ENCODE measurements around the gene NUMA1.

The NUMA1 gene

DNA sequence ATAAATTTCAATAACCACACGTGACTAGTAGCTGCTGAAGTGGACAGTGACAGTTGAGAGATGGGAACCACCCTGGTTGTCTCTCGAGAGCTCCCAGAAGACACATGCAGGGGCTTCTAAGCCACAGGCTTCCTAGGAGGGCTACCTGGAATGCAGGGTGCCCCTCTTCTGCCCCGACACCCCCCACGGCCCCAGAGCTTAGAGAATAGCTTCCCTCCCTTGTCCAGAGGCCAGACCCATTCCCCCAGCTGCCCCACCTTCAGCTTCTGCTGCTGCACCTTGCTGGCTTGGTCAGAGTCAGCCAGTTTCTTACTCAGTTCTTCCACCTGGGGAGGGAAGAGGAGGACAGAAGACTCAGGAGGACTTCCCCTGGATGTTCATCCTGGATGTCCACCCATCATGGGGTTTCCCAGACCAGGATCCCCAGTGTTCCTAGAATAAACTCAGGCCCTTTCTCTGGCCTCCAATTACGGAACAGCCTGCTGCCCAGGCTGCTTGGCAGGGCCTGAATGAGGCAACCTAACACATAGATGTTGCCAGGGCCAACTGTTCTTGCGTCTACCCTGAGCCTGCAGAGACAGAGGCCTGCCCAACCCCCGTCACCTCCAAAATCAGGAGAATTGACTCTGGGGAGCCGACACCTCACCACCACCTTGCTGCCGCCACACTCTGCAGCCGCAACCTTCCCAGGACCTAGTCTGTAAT is 69.7 kb downstream of the NUMA1 start:
- no peak overlapping the region for H3K4ac ChIP-seq (ENCODE audit: low read depth, low read length)
- no peak overlapping the region for H3K9ac ChIP-seq (ENCODE audit: low read length)
- no peaks in the 10 kb centered on the region for H3K79me2 ChIP-seq (ENCODE audit: control insufficient read depth, insufficient read depth, low read length)
- H3K4me3 ChIP-seq (ENCODE audit: low read length): no peak overlapping the region
- H3K18ac ChIP-seq (ENCODE audit: low read length): no peak overlapping the region
- no peaks in the 10 kb centered on the region for H3K79me1 ChIP-seq (ENCODE audit: low read length)
- no peak overlapping the region for H2BK120ac ChIP-seq (ENCODE audit: low read depth, low read length)
- WGBS (ENCODE audit: extremely low coverage, insufficient coverage, low lambda C conversion rate): no CpG with 5 or more reads among the region's 10 CpGs
- H3K27ac ChIP-seq (ENCODE audit: low read depth, low read length): no peak overlapping the region
- no peak overlapping the region for H3K23ac ChIP-seq (ENCODE audit: low read length)
- H4K8ac ChIP-seq (ENCODE audit: low read depth, low read length): no peak overlapping the region
- H2BK15ac ChIP-seq (replicated peaks; ENCODE audit: low read depth): no peak overlapping the region
- no peak overlapping the region for H4K5ac ChIP-seq (ENCODE audit: low read length)
- H2AK5ac ChIP-seq (ENCODE audit: low read length): no peak overlapping the region
- no peak overlapping the region for H3K4me2 ChIP-seq (ENCODE audit: low read length)
- H2BK5ac ChIP-seq (ENCODE audit: low read length): no peak overlapping the region
- peaks cover 35% of the 10 kb centered on the region for H3K36me3 ChIP-seq (ENCODE audit: control insufficient read depth, insufficient read depth, low read length)
- no peaks in the 10 kb centered on the region for H3K27me3 ChIP-seq (ENCODE audit: insufficient read depth, low read length, poor library complexity)
- no peak for DNase-seq
- H3K56ac ChIP-seq (ENCODE audit: low read length): no peak overlapping the region
- no peaks in the 10 kb centered on the region for H3K4me1 ChIP-seq (ENCODE audit: control insufficient read depth, low read depth, low read length)

DNA sequence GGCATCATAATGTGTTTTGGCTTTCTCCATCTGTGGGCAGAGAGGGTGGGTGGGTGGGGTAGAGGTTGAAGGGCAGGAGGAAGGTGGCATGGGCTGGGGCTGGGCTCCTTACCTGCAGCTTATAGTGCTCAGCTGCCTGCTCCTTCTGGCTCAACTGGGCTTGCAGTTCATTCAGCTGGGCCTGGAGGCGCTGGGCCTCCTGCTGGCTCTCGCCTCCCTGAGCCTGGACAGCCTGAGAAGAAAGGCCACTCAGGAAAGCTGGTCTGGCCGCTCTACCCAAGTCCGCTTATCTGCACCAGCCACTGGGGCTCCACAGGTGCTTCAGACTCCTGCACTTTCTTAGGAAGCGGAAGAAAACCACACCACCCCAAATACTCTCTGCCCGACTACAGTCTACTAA is 71.2 kb downstream of the NUMA1 start:
- Histone ChIP-seq H4K8ac (ENCODE audit: low read depth, low read length) (no peak overlapping the region), H3K79me2 (ENCODE audit: control insufficient read depth, insufficient read depth, low read length) (no peaks in the 10 kb centered on the region), H3K4me2 (ENCODE audit: low read length) (no peak overlapping the region), H3K4ac (ENCODE audit: low read depth, low read length) (no peak overlapping the region), H2BK5ac (ENCODE audit: low read length) (no peak overlapping the region), H3K79me1 (ENCODE audit: low read length) (no peaks in the 10 kb centered on the region), H3K18ac (ENCODE audit: low read length) (no peak overlapping the region), H3K4me3 (ENCODE audit: low read length) (no peak overlapping the region), H3K4me1 (ENCODE audit: control insufficient read depth, low read depth, low read length) (no peaks in the 10 kb centered on the region), H3K27me3 (ENCODE audit: insufficient read depth, low read length, poor library complexity) (no peaks in the 10 kb centered on the region), H2BK15ac (replicated peaks; ENCODE audit: low read depth) (no peak overlapping the region), H4K5ac (ENCODE audit: low read length) (no peak overlapping the region), H3K36me3 (ENCODE audit: control insufficient read depth, insufficient read depth, low read length) (peaks cover 30% of the 10 kb centered on the region), H3K56ac (ENCODE audit: low read length) (no peak overlapping the region), H3K27ac (ENCODE audit: low read depth, low read length) (no peak overlapping the region), H3K23ac (ENCODE audit: low read length) (no peak overlapping the region), H2BK120ac (ENCODE audit: low read depth, low read length) (no peak overlapping the region), H2AK5ac (ENCODE audit: low read length) (no peak overlapping the region), H3K9ac (ENCODE audit: low read length) (no peak overlapping the region)
- WGBS (ENCODE audit: extremely low coverage, insufficient coverage, low lambda C conversion rate): no CpG with 5 or more reads among the region's 6 CpGs
- DNase-seq: no peak

DNA sequence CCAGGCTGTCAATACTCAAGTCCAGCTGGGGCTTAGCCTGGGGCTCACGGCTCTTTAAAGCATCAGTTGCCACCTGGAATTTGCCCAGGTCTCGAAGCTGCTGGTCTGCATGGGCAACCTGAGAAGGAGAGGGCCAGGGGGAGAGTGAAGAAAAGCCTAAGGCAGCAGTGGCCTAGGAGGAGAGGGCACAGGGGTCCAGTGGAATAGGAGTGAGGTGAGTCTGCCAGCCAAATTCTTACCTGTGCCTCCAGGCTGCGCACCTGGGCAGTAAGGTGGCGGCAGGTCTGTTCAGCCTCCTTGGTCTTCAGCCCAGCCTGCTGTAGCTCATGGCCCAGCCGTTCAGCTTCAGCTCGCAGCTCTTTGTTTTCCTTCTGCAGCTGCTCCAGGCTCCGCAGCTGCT is 71.6 kb downstream of the NUMA1 start:
- Histone ChIP-seq H4K8ac (ENCODE audit: low read depth, low read length) (no peak overlapping the region), H3K79me1 (ENCODE audit: low read length) (no peaks in the 10 kb centered on the region), H3K27me3 (ENCODE audit: insufficient read depth, low read length, poor library complexity) (no peaks in the 10 kb centered on the region), H3K79me2 (ENCODE audit: control insufficient read depth, insufficient read depth, low read length) (no peaks in the 10 kb centered on the region), H2BK5ac (ENCODE audit: low read length) (no peak overlapping the region), H3K4me1 (ENCODE audit: control insufficient read depth, low read depth, low read length) (no peaks in the 10 kb centered on the region), H3K23ac (ENCODE audit: low read length) (no peak overlapping the region), H3K4ac (ENCODE audit: low read depth, low read length) (no peak overlapping the region), H2BK120ac (ENCODE audit: low read depth, low read length) (no peak overlapping the region), H2AK5ac (ENCODE audit: low read length) (no peak overlapping the region), H4K5ac (ENCODE audit: low read length) (no peak overlapping the region), H3K36me3 (ENCODE audit: control insufficient read depth, insufficient read depth, low read length) (peaks cover 31% of the 10 kb centered on the region), H2BK15ac (replicated peaks; ENCODE audit: low read depth) (no peak overlapping the region), H3K56ac (ENCODE audit: low read length) (no peak overlapping the region), H3K4me3 (ENCODE audit: low read length) (no peak overlapping the region), H3K27ac (ENCODE audit: low read depth, low read length) (no peak overlapping the region), H3K18ac (ENCODE audit: low read length) (no peak overlapping the region), H3K9ac (ENCODE audit: low read length) (no peak overlapping the region), H3K4me2 (ENCODE audit: low read length) (no peak overlapping the region)
- no peak for DNase-seq
- no CpG with 5 or more reads among the region's 7 CpGs for WGBS (ENCODE audit: extremely low coverage, insufficient coverage, low lambda C conversion rate)

DNA sequence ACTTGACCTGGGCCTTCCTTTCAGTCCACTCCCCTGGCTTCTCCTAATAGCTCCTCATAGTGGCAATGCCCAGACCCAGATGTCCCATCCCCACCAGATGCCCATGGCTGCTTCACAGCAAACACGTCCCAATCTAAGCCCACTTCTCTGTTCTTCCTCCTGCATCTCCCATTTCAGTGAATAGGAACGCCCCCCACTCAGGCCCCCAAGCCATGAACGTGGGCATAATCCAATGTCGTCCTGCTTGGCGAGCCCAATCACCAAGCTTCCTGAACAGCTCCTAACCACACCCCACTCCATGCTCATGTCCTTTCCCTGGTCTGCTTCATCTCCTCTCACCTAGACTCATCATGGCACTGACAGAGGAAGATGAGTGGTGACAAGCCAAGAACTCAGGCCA is 72.8 kb downstream of the NUMA1 start:
- WGBS (ENCODE audit: extremely low coverage, insufficient coverage, low lambda C conversion rate): no CpG with 5 or more reads among the region's 5 CpGs
- Histone ChIP-seq H3K27me3 (ENCODE audit: insufficient read depth, low read length, poor library complexity) (no peaks in the 10 kb centered on the region), H3K36me3 (ENCODE audit: control insufficient read depth, insufficient read depth, low read length) (peaks cover 31% of the 10 kb centered on the region), H2BK15ac (replicated peaks; ENCODE audit: low read depth) (no peak overlapping the region), H4K8ac (ENCODE audit: low read depth, low read length) (no peak overlapping the region), H4K5ac (ENCODE audit: low read length) (no peak overlapping the region), H2BK120ac (ENCODE audit: low read depth, low read length) (no peak overlapping the region), H3K4me3 (ENCODE audit: low read length) (no peak overlapping the region), H3K18ac (ENCODE audit: low read length) (no peak overlapping the region), H3K23ac (ENCODE audit: low read length) (no peak overlapping the region), H3K4me1 (ENCODE audit: control insufficient read depth, low read depth, low read length) (no peaks in the 10 kb centered on the region), H2AK5ac (ENCODE audit: low read length) (no peak overlapping the region), H3K56ac (ENCODE audit: low read length) (no peak overlapping the region), H3K4ac (ENCODE audit: low read depth, low read length) (no peak overlapping the region), H3K9ac (ENCODE audit: low read length) (no peak overlapping the region), H2BK5ac (ENCODE audit: low read length) (no peak overlapping the region), H3K79me1 (ENCODE audit: low read length) (no peaks in the 10 kb centered on the region), H3K27ac (ENCODE audit: low read depth, low read length) (no peak overlapping the region), H3K4me2 (ENCODE audit: low read length) (no peak overlapping the region), H3K79me2 (ENCODE audit: control insufficient read depth, insufficient read depth, low read length) (no peaks in the 10 kb centered on the region)
- no peak for DNase-seq

DNA sequence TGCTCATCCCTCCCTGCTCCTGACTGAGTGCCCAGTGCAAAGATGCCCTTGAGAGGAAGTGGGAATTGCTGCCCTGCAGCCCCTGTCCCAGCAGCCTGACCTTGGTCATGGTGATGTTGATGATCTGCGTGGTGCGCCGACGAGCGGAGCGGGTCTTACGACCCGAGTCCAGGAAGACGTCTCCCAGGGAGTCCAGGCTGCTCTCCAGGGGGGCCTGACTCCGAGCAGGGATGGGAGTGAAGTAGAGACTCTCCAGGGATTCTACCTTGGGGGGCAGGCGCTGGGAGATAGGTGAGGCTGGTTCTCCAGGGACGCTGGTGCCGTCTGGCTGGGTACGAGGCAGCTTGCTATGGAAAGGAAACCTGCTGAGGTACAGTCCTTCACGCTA is 73.3 kb downstream of the NUMA1 start:
- no peak overlapping the region for H4K5ac ChIP-seq (ENCODE audit: low read length)
- H3K79me2 ChIP-seq (ENCODE audit: control insufficient read depth, insufficient read depth, low read length): no peaks in the 10 kb centered on the region
- H2BK120ac ChIP-seq (ENCODE audit: low read depth, low read length): no peak overlapping the region
- no peaks in the 10 kb centered on the region for H3K4me1 ChIP-seq (ENCODE audit: control insufficient read depth, low read depth, low read length)
- H2AK5ac ChIP-seq (ENCODE audit: low read length): no peak overlapping the region
- H3K79me1 ChIP-seq (ENCODE audit: low read length): no peaks in the 10 kb centered on the region
- no peak overlapping the region for H3K4ac ChIP-seq (ENCODE audit: low read depth, low read length)
- DNase-seq: no peak
- WGBS (ENCODE audit: extremely low coverage, insufficient coverage, low lambda C conversion rate): no CpG with 5 or more reads among the region's 15 CpGs
- no peak overlapping the region for H3K4me3 ChIP-seq (ENCODE audit: low read length)
- no peak overlapping the region for H4K8ac ChIP-seq (ENCODE audit: low read depth, low read length)
- H2BK15ac ChIP-seq (replicated peaks; ENCODE audit: low read depth): no peak overlapping the region
- H3K9ac ChIP-seq (ENCODE audit: low read length): no peak overlapping the region
- no peak overlapping the region for H3K18ac ChIP-seq (ENCODE audit: low read length)
- H3K23ac ChIP-seq (ENCODE audit: low read length): no peak overlapping the region
- H3K56ac ChIP-seq (ENCODE audit: low read length): no peak overlapping the region
- H3K27ac ChIP-seq (ENCODE audit: low read depth, low read length): no peak overlapping the region
- H3K36me3 ChIP-seq (ENCODE audit: control insufficient read depth, insufficient read depth, low read length): peaks cover 31% of the 10 kb centered on the region
- no peak overlapping the region for H2BK5ac ChIP-seq (ENCODE audit: low read length)
- H3K27me3 ChIP-seq (ENCODE audit: insufficient read depth, low read length, poor library complexity): no peaks in the 10 kb centered on the region
- no peak overlapping the region for H3K4me2 ChIP-seq (ENCODE audit: low read length)

Measured in mesendoderm (in vitro differentiated cells).